Loucy (cell line): Measurements from ENCODE around the gene SPZ1.

Experiments used
- H2AFZ ChIP-seq: fragments of 200-600 bp; sonication (generic); 2 replicates; pipeline ENCODE4 v1.6.0; 2016; ENCODE audit warnings: antibody characterized with exemption, mild to moderate bottlenecking, low read length, moderate library complexity
- H3F3A ChIP-seq: fragments of 200-600 bp; 2 replicates; pipeline ENCODE4 v1.6.0; 2016; ENCODE audit warnings: antibody characterized with exemption, low read depth, mild to moderate bottlenecking
- H3K27me3 ChIP-seq: fragments of 200-600 bp; sonication (generic); 2 replicates; pipeline ENCODE4 v1.6.1; 2014; ENCODE audit warnings: low read length, mild to moderate bottlenecking; ENCODE audit not compliant: insufficient read depth, poor library complexity, severe bottlenecking
- H3K36me3 ChIP-seq: fragments of 200-600 bp; sonication (generic); 2 replicates; pipeline ENCODE4 v1.6.1; 2016; ENCODE audit warnings: low read length; ENCODE audit not compliant: insufficient read depth
- H3K4me1 ChIP-seq: fragments of 200-600 bp; sonication (generic); 2 replicates; pipeline ENCODE4 v1.5.1; 2014; ENCODE audit warnings: low read length, mild to moderate bottlenecking; ENCODE audit not compliant: insufficient read depth, poor library complexity, severe bottlenecking
- H3K4me2 ChIP-seq: fragments of 200-600 bp; sonication (generic); 2 replicates; pipeline ENCODE4 v1.6.0; 2014; ENCODE audit warnings: antibody characterized with exemption, low read length, low read depth, mild to moderate bottlenecking; ENCODE audit not compliant: poor library complexity, severe bottlenecking
- H3K4me3 ChIP-seq: fragments of 200-600 bp; sonication (generic); 2 replicates; pipeline ENCODE4 v1.5.1; 2014; ENCODE audit warnings: low read length, mild to moderate bottlenecking, mixed read lengths; ENCODE audit not compliant: poor library complexity, severe bottlenecking
- H3K79me2 ChIP-seq: fragments of 200-600 bp; sonication (generic); 2 replicates; pipeline ENCODE4 v1.6.1; 2014; ENCODE audit warnings: low read length; ENCODE audit not compliant: insufficient read depth
- H3K9ac ChIP-seq: fragments of 200-600 bp; sonication (generic); 2 replicates; pipeline ENCODE4 v1.6.0; 2014; ENCODE audit warnings: mild to moderate bottlenecking, low read depth, low read length, moderate library complexity; ENCODE audit not compliant: poor library complexity, severe bottlenecking
- H3K9me2 ChIP-seq: fragments of 200-600 bp; sonication (generic); replicated peaks from 2 replicates; pipeline ENCODE4 v1.6.1; 2016; ENCODE audit warnings: low read depth, low read length, mixed read lengths
- H3K9me3 ChIP-seq: fragments of 200-600 bp; sonication (generic); 2 replicates; pipeline ENCODE4 v1.6.1; 2014; ENCODE audit warnings: mild to moderate bottlenecking, antibody characterized with exemption, low read length, low read depth; ENCODE audit not compliant: insufficient read depth
- H4K20me1 ChIP-seq: fragments of 200-600 bp; sonication (generic); 2 replicates; pipeline ENCODE4 v1.6.0; 2014; ENCODE audit warnings: antibody characterized with exemption, low read length, mild to moderate bottlenecking; ENCODE audit not compliant: insufficient read depth, poor library complexity, severe bottlenecking
- CTCF ChIP-seq: fragments of 200-600 bp; sonication (generic); conservative IDR thresholded peaks from 2 replicates; pipeline ENCODE4 v1.5.1; 2014; ENCODE audit warnings: mild to moderate bottlenecking, antibody characterized with exemption, low read length
- EZH2phosphoT487 ChIP-seq: fragments of 200-600 bp; IDR thresholded peaks from 2 replicates; pipeline ENCODE4 v1.6.1; 2018; ENCODE audit warnings: antibody characterized with exemption, mild to moderate bottlenecking, moderate library complexity, borderline replicate concordance

SPZ1 gene

GRCh38 chr5:80277191-80277590 lies 42.6 kb upstream of the SPZ1 start:
- H4K20me1 ChIP-seq, result no peaks in the 10 kb centered on the region
- H3K36me3 ChIP-seq, result no peaks in the 10 kb centered on the region
- H3F3A ChIP-seq, result no peaks in the 10 kb centered on the region
- H3K4me3 ChIP-seq, result no peak overlapping the region
- TF ChIP-seq CTCF, result no peak
- TF ChIP-seq EZH2phosphoT487, result no peak
- H3K9ac ChIP-seq, result no peak overlapping the region
- H3K9me2 ChIP-seq, result no peaks in the 10 kb centered on the region
- H3K27me3 ChIP-seq, result no peaks in the 10 kb centered on the region
- H3K4me2 ChIP-seq, result no peak overlapping the region
- no peaks in the 10 kb centered on the region for H3K9me3 ChIP-seq
- H3K79me2 ChIP-seq, result no peaks in the 10 kb centered on the region
- no peaks in the 10 kb centered on the region for H3K4me1 ChIP-seq
- no peak overlapping the region for H2AFZ ChIP-seq

GRCh38 chr5:80282054-80282453 lies 37.7 kb upstream of the SPZ1 start:
- H2AFZ ChIP-seq, result no peak overlapping the region
- H3K79me2 ChIP-seq, result no peaks in the 10 kb centered on the region
- H3K4me2 ChIP-seq, result no peak overlapping the region
- no peaks in the 10 kb centered on the region for H3K36me3 ChIP-seq
- H3K4me1 ChIP-seq, result no peaks in the 10 kb centered on the region
- no peaks in the 10 kb centered on the region for H3K27me3 ChIP-seq
- no peak overlapping the region for H3K9ac ChIP-seq
- TF ChIP-seq CTCF (no peak), EZH2phosphoT487 (no peak)
- H3K9me2 ChIP-seq, result no peaks in the 10 kb centered on the region
- H3K4me3 ChIP-seq, result no peak overlapping the region
- H3F3A ChIP-seq, result no peaks in the 10 kb centered on the region
- H4K20me1 ChIP-seq, result no peaks in the 10 kb centered on the region
- H3K9me3 ChIP-seq, result no peaks in the 10 kb centered on the region

- H3K27me3 ChIP-seq, result no peaks in the 10 kb centered on the region
- H2AFZ ChIP-seq, result no peak overlapping the region
- no peaks in the 10 kb centered on the region for H3F3A ChIP-seq
- no peaks in the 10 kb centered on the region for H3K36me3 ChIP-seq
- no peak overlapping the region for H3K4me3 ChIP-seq
- H3K9me2 ChIP-seq, result no peaks in the 10 kb centered on the region
- no peak for TF ChIP-seq EZH2phosphoT487
- no peak for TF ChIP-seq CTCF
- no peak overlapping the region for H3K9ac ChIP-seq
- no peaks in the 10 kb centered on the region for H3K9me3 ChIP-seq
- H3K79me2 ChIP-seq, result no peaks in the 10 kb centered on the region
- no peaks in the 10 kb centered on the region for H3K4me1 ChIP-seq
- no peaks in the 10 kb centered on the region for H4K20me1 ChIP-seq
- H3K4me2 ChIP-seq, result no peak overlapping the region
These were observed 36.4 kb upstream of the SPZ1 start for GRCh38 chr5:80283360-80283759.
